ENCODE results near the gene GRAMD4.

The GRAMD4 gene

DNA sequence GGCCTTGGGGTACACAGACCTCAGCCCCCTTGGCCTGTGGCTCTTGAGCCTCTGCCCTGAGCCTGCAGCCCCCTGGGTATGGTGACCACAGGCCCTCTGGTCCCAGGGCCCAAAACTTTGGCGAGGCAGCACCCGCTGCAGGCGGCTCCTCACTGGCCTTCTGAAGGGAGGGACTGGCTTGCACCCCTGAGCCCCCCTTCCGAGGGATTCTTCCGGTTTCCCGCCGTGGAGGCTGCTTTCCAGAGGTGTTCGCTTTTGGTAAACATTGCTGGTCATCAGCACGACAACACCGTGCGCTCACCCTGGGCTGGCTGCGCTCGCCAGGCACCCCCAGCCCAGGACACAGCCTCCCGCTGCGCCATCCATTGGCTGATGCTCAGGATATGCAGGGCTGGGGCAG is 42.0 kb downstream of the GRAMD4 start:
- H3K4me3 Mint-ChIP-seq: no peak overlapping the region
- no peaks in the 10 kb centered on the region for H3K36me3 Mint-ChIP-seq (ENCODE audit: low read depth)
- TF ChIP-seq, protein P1, sequence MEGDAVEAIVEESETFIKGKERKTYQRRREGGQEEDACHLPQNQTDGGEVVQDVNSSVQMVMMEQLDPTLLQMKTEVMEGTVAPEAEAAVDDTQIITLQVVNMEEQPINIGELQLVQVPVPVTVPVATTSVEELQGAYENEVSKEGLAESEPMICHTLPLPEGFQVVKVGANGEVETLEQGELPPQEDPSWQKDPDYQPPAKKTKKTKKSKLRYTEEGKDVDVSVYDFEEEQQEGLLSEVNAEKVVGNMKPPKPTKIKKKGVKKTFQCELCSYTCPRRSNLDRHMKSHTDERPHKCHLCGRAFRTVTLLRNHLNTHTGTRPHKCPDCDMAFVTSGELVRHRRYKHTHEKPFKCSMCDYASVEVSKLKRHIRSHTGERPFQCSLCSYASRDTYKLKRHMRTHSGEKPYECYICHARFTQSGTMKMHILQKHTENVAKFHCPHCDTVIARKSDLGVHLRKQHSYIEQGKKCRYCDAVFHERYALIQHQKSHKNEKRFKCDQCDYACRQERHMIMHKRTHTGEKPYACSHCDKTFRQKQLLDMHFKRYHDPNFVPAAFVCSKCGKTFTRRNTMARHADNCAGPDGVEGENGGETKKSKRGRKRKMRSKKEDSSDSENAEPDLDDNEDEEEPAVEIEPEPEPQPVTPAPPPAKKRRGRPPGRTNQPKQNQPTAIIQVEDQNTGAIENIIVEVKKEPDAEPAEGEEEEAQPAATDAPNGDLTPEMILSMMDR (IDR thresholded peaks at IDR 0.05; ENCODE audit: unreplicated experiment in 3 of 3): no peak
- H3K27me3 Mint-ChIP-seq (ENCODE audit: low read depth): peaks cover 5% of the 10 kb centered on the region
- H3K4me1 Mint-ChIP-seq: peaks cover 12% of the 10 kb centered on the region
- H3K9me3 Mint-ChIP-seq: no peaks in the 10 kb centered on the region
- H3K27ac Mint-ChIP-seq: no peak overlapping the region

DNA sequence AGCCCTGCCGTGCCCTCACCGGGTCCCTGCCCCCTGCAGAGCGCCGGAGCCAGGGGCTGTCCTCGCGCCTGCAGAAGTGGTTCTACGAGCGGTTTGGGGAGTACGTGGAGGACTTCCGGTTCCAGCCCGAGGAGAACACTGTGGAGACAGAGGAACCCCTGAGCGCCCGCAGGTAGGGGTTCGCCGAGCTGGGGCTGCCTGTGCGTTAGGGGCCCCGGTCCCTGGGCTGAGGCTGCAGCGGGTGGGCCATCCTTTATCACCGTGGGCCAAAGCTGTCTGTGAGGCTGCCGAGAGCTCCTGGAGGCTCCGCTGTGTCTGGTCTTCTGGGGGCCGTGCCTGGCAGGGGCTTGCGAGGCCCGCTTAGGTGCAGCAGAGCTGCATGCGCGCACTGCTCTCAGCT is 42.8 kb downstream of the GRAMD4 start:
- H3K27ac Mint-ChIP-seq: no peak overlapping the region
- TF ChIP-seq, protein P1 (IDR thresholded peaks at IDR 0.05; ENCODE audit: unreplicated experiment in 3 of 3): no peak
- peaks cover 5% of the 10 kb centered on the region for H3K27me3 Mint-ChIP-seq (ENCODE audit: low read depth)
- no peaks in the 10 kb centered on the region for H3K36me3 Mint-ChIP-seq (ENCODE audit: low read depth)
- peaks cover 12% of the 10 kb centered on the region for H3K4me1 Mint-ChIP-seq
- no peaks in the 10 kb centered on the region for H3K9me3 Mint-ChIP-seq
- H3K4me3 Mint-ChIP-seq: no peak overlapping the region

DNA sequence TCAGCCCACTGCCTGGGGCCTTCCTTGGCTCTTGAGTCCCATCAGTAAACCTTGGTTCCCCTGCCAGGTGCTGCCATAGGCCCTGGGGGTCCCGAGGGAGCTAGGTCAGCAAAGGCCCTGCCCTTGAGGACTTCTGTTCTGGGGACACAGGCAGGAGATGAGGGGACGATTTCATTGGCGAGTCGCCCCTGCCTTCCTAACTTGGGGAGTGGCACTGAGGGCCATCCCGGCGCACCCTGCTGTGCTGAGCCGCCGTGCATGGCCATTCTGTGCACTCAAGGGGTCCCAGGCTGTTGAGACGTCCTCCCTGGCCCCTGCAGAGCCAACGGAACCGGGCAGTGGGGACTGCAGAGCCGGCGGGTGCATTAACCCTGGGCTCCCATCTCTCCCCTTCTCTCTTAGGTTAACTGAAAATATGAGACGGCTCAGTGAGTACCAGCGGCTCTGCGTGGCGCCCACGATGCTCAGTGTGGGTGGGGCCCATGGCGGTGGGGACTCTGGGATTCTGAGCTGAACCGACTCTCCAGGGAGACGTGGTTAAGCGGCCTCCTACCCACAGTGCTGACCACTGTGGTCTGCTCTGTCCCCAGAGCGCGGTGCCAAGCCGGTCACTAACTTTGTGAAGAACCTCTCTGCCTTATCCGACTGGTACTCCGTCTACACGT is 43.4 kb downstream of the GRAMD4 start:
- Mint-ChIP-seq H3K27ac (no peak overlapping the region), H3K36me3 (ENCODE audit: low read depth) (no peaks in the 10 kb centered on the region), H3K27me3 (ENCODE audit: low read depth) (peaks cover 5% of the 10 kb centered on the region), H3K4me1 (peaks cover 12% of the 10 kb centered on the region), H3K4me3 (no peak overlapping the region), H3K9me3 (no peaks in the 10 kb centered on the region)
- TF ChIP-seq, protein P1 (IDR thresholded peaks at IDR 0.05; ENCODE audit: unreplicated experiment in 3 of 3): no peak

DNA sequence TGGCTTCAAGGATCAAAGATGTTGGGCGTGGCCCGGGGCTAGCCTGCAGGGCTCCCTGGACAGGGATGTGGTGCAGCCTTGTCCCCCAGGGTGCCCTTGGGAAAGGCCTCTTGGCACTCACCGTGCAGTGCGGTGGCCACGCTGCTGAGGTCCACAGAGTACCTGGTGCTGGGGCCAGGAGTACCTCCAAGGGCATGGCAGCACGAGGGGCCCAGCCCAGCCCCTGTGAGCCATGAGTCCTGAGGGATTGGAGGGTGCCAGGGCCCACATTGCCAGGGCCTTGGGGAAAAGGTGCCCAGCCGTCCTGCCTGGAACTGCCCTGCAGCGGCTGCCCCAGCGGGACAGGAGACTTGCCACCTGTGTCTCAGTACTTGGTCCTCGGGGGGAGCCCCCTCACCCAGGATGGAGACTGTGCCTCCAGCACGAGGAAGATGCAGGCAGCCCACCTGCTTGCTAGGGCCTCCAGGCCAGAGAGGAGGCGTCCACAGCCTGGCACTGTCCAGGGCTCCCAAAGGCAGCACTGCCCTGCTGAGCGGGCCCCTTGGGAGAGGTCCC is 44.2 kb downstream of the GRAMD4 start:
- H3K4me3 Mint-ChIP-seq: no peak overlapping the region
- peaks cover 12% of the 10 kb centered on the region for H3K4me1 Mint-ChIP-seq
- peaks cover 6% of the 10 kb centered on the region for H3K36me3 Mint-ChIP-seq (ENCODE audit: low read depth)
- no peak overlapping the region for H3K27ac Mint-ChIP-seq
- peaks cover 5% of the 10 kb centered on the region for H3K27me3 Mint-ChIP-seq (ENCODE audit: low read depth)
- TF ChIP-seq, protein P1 (IDR thresholded peaks at IDR 0.05; ENCODE audit: unreplicated experiment in 3 of 3): no peak
- no peaks in the 10 kb centered on the region for H3K9me3 Mint-ChIP-seq

- peaks cover 8% of the 10 kb centered on the region for H3K4me1 Mint-ChIP-seq
- H3K36me3 Mint-ChIP-seq (ENCODE audit: low read depth): peaks cover 10% of the 10 kb centered on the region
- H3K27ac Mint-ChIP-seq: no peak overlapping the region
- no peak overlapping the region for H3K4me3 Mint-ChIP-seq
- TF ChIP-seq, protein P1 (IDR thresholded peaks at IDR 0.05; ENCODE audit: unreplicated experiment in 3 of 3): no peak
- H3K9me3 Mint-ChIP-seq: no peaks in the 10 kb centered on the region
- H3K27me3 Mint-ChIP-seq (ENCODE audit: low read depth): peaks cover 2% of the 10 kb centered on the region
Measured at GRCh38 chr22:46665151-46665695, 45.0 kb downstream of the GRAMD4 start.

Data from nephron (organoid).